IMR-90 (cell line): ENCODE results near the gene MYEF2. TPM values are rescaled to one million over a fixed set of nuclear protein-coding genes. Genes with fewer than 3 reads are reported as not detected.

ENCODE experiments used
- ATAC-seq: fragments of 200-7000 bp; cut with Tn5 transposase; 2 replicates; pipeline ENCODE4 v1.9.1; 2020; ENCODE audit warnings: low read depth, mild to moderate bottlenecking, moderate library complexity
- BruUV-seq: library from RNA; stranded (reverse); fragments of 400-500 nt; replicated peaks from 2 replicates; lab custom pipeline; 2021; lab: Mats Ljungman, UMichigan
- CTCF ChIA-PET: fragments of 300-600 bp; formaldehyde crosslinking; extraction: SDS; loops from one replicate; lab custom pipeline; 2021; ENCODE audit warnings: antibody characterized with exemption; lab: Yijun Ruan, JAX
- POLR2A ChIA-PET: fragments of 300-600 bp; sonication (Branson Sonifier 250); formaldehyde crosslinking; loops from one replicate; lab custom pipeline; 2022; ENCODE audit warnings: antibody characterized with exemption; ENCODE audit not compliant: unreplicated experiment; lab: Charles Lee
- DNase-seq: peaks from one replicate; pipeline ENCODE4 v3.0.0; 2013
- H2AFZ ChIP-seq: replicated peaks from 2 replicates; pipeline ENCODE3; 2013; ENCODE audit warnings: low read length, mild to moderate bottlenecking; ENCODE audit not compliant: poor library complexity
- H2AK5ac ChIP-seq: 2 replicates; pipeline ENCODE4 v1.6.1; 2013; ENCODE audit warnings: low read depth, low read length, inconsistent platforms
- H2AK9ac ChIP-seq: replicated peaks from 2 replicates; pipeline ENCODE3; 2013; ENCODE audit warnings: mild to moderate bottlenecking, low read depth, low read length, moderate library complexity; ENCODE audit not compliant: poor library complexity
- H2BK120ac ChIP-seq: 2 replicates; pipeline ENCODE4 v1.6.1; 2013; ENCODE audit warnings: low read depth, low read length, inconsistent platforms
- H2BK15ac ChIP-seq: 3 replicates; pipeline ENCODE4 v1.6.1; 2013; ENCODE audit warnings: low read depth, low read length, inconsistent platforms
- H2BK20ac ChIP-seq: 2 replicates; pipeline ENCODE4 v1.6.1; 2013; ENCODE audit warnings: low read depth, mild to moderate bottlenecking, inconsistent platforms, low read length, moderate library complexity
- H2BK5ac ChIP-seq: 2 replicates; pipeline ENCODE4 v1.6.1; 2013; ENCODE audit warnings: mild to moderate bottlenecking, low read depth, low read length, inconsistent platforms; ENCODE audit not compliant: poor library complexity, severe bottlenecking
- H3K14ac ChIP-seq: replicated peaks from 2 replicates; pipeline ENCODE4 v1.6.1; 2013; ENCODE audit warnings: low read depth, low read length, inconsistent platforms
- H3K18ac ChIP-seq: 2 replicates; pipeline ENCODE4 v1.6.1; 2013; ENCODE audit warnings: low read depth, low read length, control low read depth
- H3K23ac ChIP-seq: 2 replicates; pipeline ENCODE4 v1.6.1; 2013; ENCODE audit warnings: low read depth, low read length, inconsistent platforms
- H3K27ac ChIP-seq: 2 replicates; pipeline ENCODE4 v1.5.1; 2013; ENCODE audit warnings: mild to moderate bottlenecking, control low read depth, low read length; ENCODE audit not compliant: insufficient read depth
- H3K27me3 ChIP-seq: 2 replicates; pipeline ENCODE4 v1.6.1; 2013; ENCODE audit warnings: low read length; ENCODE audit not compliant: control insufficient read depth, insufficient read depth
- H3K36me3 ChIP-seq: 2 replicates; pipeline ENCODE4 v1.6.1; 2013; ENCODE audit warnings: low read length, mixed read lengths; ENCODE audit not compliant: control insufficient read depth, insufficient read depth
- H3K4ac ChIP-seq: 2 replicates; pipeline ENCODE4 v1.6.1; 2013; ENCODE audit warnings: low read depth, low read length, inconsistent platforms
- H3K4me1 ChIP-seq: 2 replicates; pipeline ENCODE4 v1.6.1; 2013; ENCODE audit warnings: low read length, mixed read lengths; ENCODE audit not compliant: control insufficient read depth, insufficient read depth
- H3K4me2 ChIP-seq: 2 replicates; pipeline ENCODE4 v1.6.1; 2013; ENCODE audit warnings: low read depth, mild to moderate bottlenecking, control low read depth, low read length, moderate library complexity
- H3K4me3 ChIP-seq: 2 replicates; pipeline ENCODE4 v1.5.1; 2013; ENCODE audit warnings: low read depth, mild to moderate bottlenecking, control low read depth, low read length, moderate library complexity; ENCODE audit not compliant: insufficient read depth
- H3K56ac ChIP-seq: 2 replicates; pipeline ENCODE4 v1.6.1; 2013; ENCODE audit warnings: low read length, inconsistent platforms; ENCODE audit not compliant: insufficient read depth; ENCODE audit errors: extremely low read depth
- H3K79me1 ChIP-seq, 2 experiments: 2 replicates each; pipeline ENCODE4 v1.6.1; 2013; ENCODE audit warnings: low read length in 2 of 2, inconsistent platforms in 1 of 2, low read depth in 1 of 2
- H3K9ac ChIP-seq: 2 replicates; pipeline ENCODE4 v1.6.1; 2013; ENCODE audit warnings: low read depth, low read length, control low read depth
- H3K9me1 ChIP-seq: 2 replicates; pipeline ENCODE4 v1.6.1; 2013; ENCODE audit warnings: low read length, inconsistent platforms; ENCODE audit not compliant: insufficient read depth
- H3K9me3 ChIP-seq: 2 replicates; pipeline ENCODE4 v1.6.1; 2013; ENCODE audit warnings: low read length; ENCODE audit not compliant: control insufficient read depth, insufficient read depth
- H4K20me1 ChIP-seq: 2 replicates; pipeline ENCODE4 v1.6.1; 2013; ENCODE audit warnings: low read length, inconsistent platforms; ENCODE audit not compliant: insufficient read depth
- H4K5ac ChIP-seq: 2 replicates; pipeline ENCODE4 v1.6.1; 2013; ENCODE audit warnings: mild to moderate bottlenecking, low read depth, low read length, control low read depth
- H4K8ac ChIP-seq, 2 experiments: 2 replicates each; pipeline ENCODE4 v1.6.1; 2013; ENCODE audit warnings: low read depth in 2 of 2, low read length in 2 of 2, control low read depth in 1 of 2, inconsistent platforms in 1 of 2
- H4K91ac ChIP-seq: 2 replicates; pipeline ENCODE4 v1.6.1; 2013; ENCODE audit warnings: low read depth, low read length, inconsistent platforms; ENCODE audit not compliant: insufficient read depth
- BHLHE40 ChIP-seq: fragments of 150-350 bp; IDR thresholded peaks from 2 replicates; pipeline ENCODE4 v1.6.1; 2016; ENCODE audit warnings: mild to moderate bottlenecking, low read depth, low read length
- CEBPB ChIP-seq: IDR thresholded peaks from 2 replicates; pipeline ENCODE4 v1.6.1; 2012; ENCODE audit warnings: low read depth, low read length, improper control_type of control experiment
- CHD1 ChIP-seq: IDR thresholded peaks from 2 replicates; pipeline ENCODE4 v1.6.1; 2012; ENCODE audit warnings: low read depth, low read length, improper control_type of control experiment
- MAZ ChIP-seq: IDR thresholded peaks from 2 replicates; pipeline ENCODE4 v1.6.1; 2012; ENCODE audit warnings: low read depth, mild to moderate bottlenecking, low read length, improper control_type of control experiment, moderate library complexity, borderline replicate concordance
- MXI1 ChIP-seq: IDR thresholded peaks from 2 replicates; pipeline ENCODE4 v1.6.1; 2012; ENCODE audit warnings: low read depth, mild to moderate bottlenecking, low read length, moderate library complexity, borderline replicate concordance
- RAD21 ChIP-seq: IDR thresholded peaks from 2 replicates; pipeline ENCODE4 v1.6.1; 2012; ENCODE audit warnings: low read length, improper control_type of control experiment
- SMC3 ChIP-seq: fragments of 150-350 bp; IDR thresholded peaks from 2 replicates; pipeline ENCODE4 v1.6.1; 2016; ENCODE audit warnings: low read depth, mild to moderate bottlenecking, antibody characterized with exemption, low read length, moderate library complexity
- WGBS, 2 experiments: methylation state at CpG; one replicate each; pipeline versions ENCODE4 v1.1.5 to v1.1.7; 2013; ENCODE audit warnings: missing lambda C conversion rate in 2 of 2; ENCODE audit not compliant: insufficient read length in 1 of 2; ENCODE audit errors: extremely low coverage in 2 of 2; 5-methylcytosine and 5-hydroxymethylcytosine counted together
- dilution Hi-C: fragments of 300-500 bp; cut with HindIII; formaldehyde crosslinking; loops from one replicate; pipeline ENCODE4 v1.14.3; 2018; ENCODE audit warnings: low sequenced_read_pairs; ENCODE audit not compliant: unreplicated experiment
- in situ Hi-C: fragments of 300-500 bp; cut with MboI; formaldehyde crosslinking; loops from 3 replicates; pipeline ENCODE4 v1.14.3; 2019; ENCODE audit warnings: low sequenced_read_pairs, inconsistent platforms, mixed read lengths
- intact Hi-C: fragments of 100-400 bp; cut with micrococcal nuclease; formaldehyde crosslinking; loops from 2 replicates; pipeline ENCODE4 v1.10.0; 2022
- polyA plus RNA-seq, 3 experiments: library from polyadenylated mRNA; depleted of rRNA; stranded (reverse); fragments of >200 nt; gene quantifications; 2 replicates each; pipeline ENCODE4 v1.2.3, GENCODE V29; 2012; ENCODE audit warnings: low replicate concordance in 1 of 3
- total RNA-seq: library from RNA; depleted of rRNA; stranded (reverse); fragments of >200 nt; gene quantifications from 2 replicates; pipeline ENCODE4 v1.2.3, GENCODE V29; 2012

MYEF2 gene
- total and polyA plus RNA-seq, 2 of the 4 experiments (the other 2 are of a cell fraction) = 4.5 to 5.8 TPM

GRCh38 chr15:48089702-48090101, 88.4 kb downstream of the MYEF2 start:
- H3K9me1 ChIP-seq = no peaks in the 10 kb centered on the region
- no TSS peak for BruUV-seq
- no peak overlapping the region for H4K8ac ChIP-seq
- H2BK120ac ChIP-seq = no peak overlapping the region
- H3K23ac ChIP-seq = no peak overlapping the region
- H4K5ac ChIP-seq = no peak overlapping the region
- H2AK9ac ChIP-seq = peak overlapping the region; percentile 26
- no peak for TF ChIP-seq MXI1
- no peak for TF ChIP-seq MAZ
- no peak for TF ChIP-seq SMC3
- TF ChIP-seq BHLHE40 = no peak
- TF ChIP-seq CEBPB = no peak
- no peak for TF ChIP-seq CHD1
- no peak for TF ChIP-seq RAD21
- POLR2A ChIA-PET = no interaction called here
- H3K4me3 ChIP-seq = no peak overlapping the region
- no peak overlapping the region for H4K91ac ChIP-seq
- intact Hi-C loops (no loop called here), in situ Hi-C loops (loop anchor here (10.0 kb wide), 1 partner anchor 895 kb away; no protein-coding TSS in a partner anchor), dilution Hi-C loops (no loop called here)
- no peak overlapping the region for H3K14ac ChIP-seq
- no peaks in the 10 kb centered on the region for H3K9me3 ChIP-seq
- no peak overlapping the region for H3K18ac ChIP-seq
- no peak overlapping the region for H2BK20ac ChIP-seq
- H3K79me1 ChIP-seq = no peaks in the 10 kb centered on the region
- H2BK15ac ChIP-seq = no peak overlapping the region
- H2AK5ac ChIP-seq = no peak overlapping the region
- no peaks in the 10 kb centered on the region for H4K20me1 ChIP-seq
- no peak overlapping the region for H3K56ac ChIP-seq
- H3K9ac ChIP-seq = no peak overlapping the region
- no peak overlapping the region for H2AFZ ChIP-seq
- H3K36me3 ChIP-seq = no peaks in the 10 kb centered on the region
- H3K4ac ChIP-seq = no peak overlapping the region
- H3K4me2 ChIP-seq = no peak overlapping the region
- DNase-seq (no peak), ATAC-seq (no peak)
- no peaks in the 10 kb centered on the region for H3K4me1 ChIP-seq
- no peak overlapping the region for H2BK5ac ChIP-seq
- CTCF ChIA-PET = no interaction called here
- 74% methylated on average over 3 of the region's 6 CpGs; no CpG with 5 or more reads in 1 of the 2 experiments for WGBS, 2 experiments
- H3K27me3 ChIP-seq = peaks cover 12% of the 10 kb centered on the region
- H3K27ac ChIP-seq = no peak overlapping the region
